Right renal pelvis (tissue), 4 donors: ENCODE measurements around the gene TP53TG3D. TPM values are rescaled to one million over a fixed set of nuclear protein-coding genes. Genes with fewer than 3 reads are reported as not detected.
"Not testable (repeated sequence)": the region's sequence is repeated elsewhere in the genome, so short reads cannot be mapped to it uniquely, and the experiment has no call there.

Experiments
- DNase-seq, 4 donors: peaks; one replicate each; pipeline ENCODE4 v3.0.0-alpha.2; 2013; ENCODE audit warnings: low read depth in 4 of 4, low spot score in 3 of 4, missing footprints in 1 of 4
- polyA plus RNA-seq, 4 donors: library from polyadenylated mRNA; unstranded; fragments of 120-200 nt; gene quantifications; one replicate each; pipeline ENCODE4 v1.2.1, GENCODE V29; 2013; ENCODE audit not compliant: insufficient read length in 4 of 4

Gene TP53TG3D, protein sequence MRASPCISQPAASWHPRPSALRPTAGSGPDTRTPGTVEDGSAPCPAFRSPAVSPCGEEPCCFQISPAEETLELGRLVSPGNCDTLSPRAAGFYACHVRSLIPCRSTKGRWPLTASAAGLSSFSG
- 1 to 10 TPM in 1 of 4 donors, under 1 TPM in 2, not detected in 1; 0.28 to 1.2 (median 0.42) TPM for polyA plus RNA-seq

DNA sequence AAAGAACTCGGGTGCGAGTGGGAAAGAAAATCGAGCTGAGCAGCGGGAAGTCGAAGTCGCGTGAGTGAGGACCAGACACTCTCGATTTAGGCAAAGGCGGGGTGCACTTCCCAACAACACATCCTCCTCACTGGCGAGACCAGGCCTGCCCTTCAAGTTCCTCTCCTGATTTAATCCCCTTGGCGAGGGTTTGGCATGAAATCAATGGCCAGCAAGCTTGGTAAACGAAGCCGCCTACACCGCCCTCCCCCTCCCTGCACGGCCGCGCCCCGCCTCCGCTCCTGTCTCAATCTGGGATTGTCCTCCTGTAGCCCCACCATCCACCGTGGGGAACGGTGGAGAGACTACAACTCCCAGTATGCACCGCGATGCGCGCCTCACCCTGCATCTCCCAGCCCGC lies at the start of gene TP53TG3D:
TSS of gene TP53TG3D (plus strand) at position 301 of the 400 bp plus-strand sequence. CDS start at position 369, 68 bp downstream.
- not testable (repeated sequence) for DNase-seq

DNA sequence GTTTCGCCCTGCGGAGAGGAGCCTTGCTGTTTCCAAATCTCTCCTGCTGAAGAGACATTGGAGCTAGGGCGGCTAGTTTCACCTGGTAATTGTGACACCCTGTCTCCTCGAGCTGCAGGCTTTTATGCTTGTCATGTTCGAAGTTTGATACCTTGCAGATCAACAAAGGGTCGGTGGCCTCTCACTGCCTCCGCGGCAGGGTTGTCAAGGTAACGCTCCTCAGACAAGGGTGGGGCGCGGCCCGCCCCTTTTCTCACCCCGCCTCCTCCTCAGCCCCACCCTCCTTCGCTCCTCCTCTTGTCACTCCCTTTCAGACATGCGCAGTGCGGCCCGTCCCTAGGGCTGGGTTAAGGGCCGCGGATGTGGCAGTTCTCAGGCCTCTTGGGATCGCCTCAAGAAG lies 421 bp downstream of the TP53TG3D start:
- not testable (repeated sequence) for DNase-seq

DNA sequence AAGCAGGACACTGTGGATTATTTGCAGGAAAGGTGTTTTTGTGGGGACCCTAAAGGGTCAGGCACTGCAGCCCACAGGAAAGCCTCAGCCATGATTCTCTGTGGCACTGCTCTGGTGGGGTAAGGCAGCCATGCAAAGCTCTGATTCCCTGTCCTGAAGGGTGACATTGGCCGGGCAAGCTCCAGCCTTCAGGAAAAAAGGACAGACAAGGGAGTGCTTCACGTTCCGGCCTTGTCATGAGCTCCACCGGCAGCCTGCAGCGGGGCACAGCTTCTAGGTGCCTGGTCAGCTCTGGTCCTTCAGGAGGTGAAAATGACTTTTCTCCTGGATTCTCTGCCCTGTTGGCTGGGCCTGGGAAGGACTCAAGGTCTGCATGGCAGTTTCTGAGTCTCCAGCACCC lies 8.4 kb downstream of the TP53TG3D start:
- not testable (repeated sequence) for DNase-seq

DNA sequence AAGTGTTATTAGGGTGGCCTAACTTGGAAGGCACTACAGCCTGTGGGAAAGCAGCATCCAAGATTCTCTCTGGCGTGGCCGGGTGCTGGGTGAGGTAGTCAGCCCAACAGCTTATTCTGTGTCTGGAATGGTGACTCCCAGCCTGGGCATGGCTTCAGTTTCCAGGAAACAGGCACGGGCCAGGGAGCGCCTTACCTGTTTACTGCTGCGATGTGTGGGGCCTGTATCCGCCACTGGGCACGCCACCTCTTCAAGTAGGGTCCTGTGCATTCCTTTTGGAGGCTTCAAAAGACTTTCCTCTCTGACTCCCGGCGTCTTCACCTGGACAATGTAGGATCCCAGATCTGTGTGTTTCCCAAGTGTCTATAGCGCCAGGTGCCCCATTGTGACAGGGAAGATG lies 10.5 kb downstream of the TP53TG3D start:
- DNase-seq, result not testable (repeated sequence)

DNA sequence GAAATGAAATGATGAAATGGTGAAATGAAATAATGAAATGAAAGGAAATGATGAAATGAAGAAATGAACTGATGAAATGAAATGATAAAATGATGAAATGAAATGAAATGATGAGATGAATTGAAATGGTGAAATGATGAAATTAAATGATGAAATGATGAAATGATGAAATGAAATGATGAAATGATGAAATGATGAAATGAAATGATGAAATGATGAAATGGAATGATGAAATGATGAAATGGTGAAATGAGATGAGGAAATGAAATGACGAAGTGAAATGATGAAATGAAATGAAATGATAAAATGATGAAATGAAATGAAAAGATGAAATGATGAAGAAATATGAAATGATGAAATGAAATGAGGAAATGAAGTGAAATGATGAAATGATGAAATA lies 28.8 kb downstream of the TP53TG3D start:
- DNase-seq, result not testable (repeated sequence)

DNA sequence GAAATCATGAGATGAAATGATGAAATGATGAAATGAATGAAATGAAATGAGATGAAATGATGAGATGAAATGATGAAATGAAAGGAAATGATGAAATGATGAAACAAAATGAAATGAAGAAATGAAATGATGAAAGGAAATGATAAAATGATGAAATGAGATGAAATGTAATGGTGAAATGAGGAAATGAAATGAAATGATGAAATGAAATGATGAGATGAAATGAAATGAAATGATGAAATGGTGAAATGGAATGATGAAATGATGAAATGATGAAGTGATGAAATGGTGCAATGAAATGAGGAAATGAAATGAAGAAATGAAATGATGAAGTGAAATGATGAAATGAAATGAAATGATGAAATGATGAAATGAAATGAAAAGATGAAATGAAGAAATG lies 29.9 kb downstream of the TP53TG3D start:
- not testable (repeated sequence) for DNase-seq

DNA sequence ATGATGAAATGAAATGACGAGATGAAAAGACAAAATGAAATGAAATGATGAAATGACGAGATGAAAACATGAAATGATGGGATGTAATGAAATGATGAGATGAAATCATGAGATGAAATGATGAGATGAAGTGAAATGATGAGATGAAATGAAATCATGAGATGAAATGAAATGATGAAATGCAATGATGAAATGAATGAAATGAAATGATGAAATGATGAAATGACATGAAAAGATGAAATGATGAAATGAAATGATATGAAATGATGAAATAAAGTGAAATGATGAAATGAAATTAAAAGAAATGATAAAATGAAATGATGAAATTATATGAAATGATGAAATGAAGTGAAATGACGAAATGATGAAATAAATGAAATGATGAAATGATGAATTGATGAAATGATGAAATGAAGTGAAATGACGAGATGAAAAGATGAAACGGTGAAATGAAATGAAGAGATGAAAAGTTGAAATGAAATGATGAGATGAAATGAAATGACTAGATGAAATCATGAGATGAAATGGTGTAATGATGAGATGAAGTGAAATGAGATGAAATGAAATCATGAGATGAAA lies 30.9 kb downstream of the TP53TG3D start:
- not testable (repeated sequence) for DNase-seq

DNA sequence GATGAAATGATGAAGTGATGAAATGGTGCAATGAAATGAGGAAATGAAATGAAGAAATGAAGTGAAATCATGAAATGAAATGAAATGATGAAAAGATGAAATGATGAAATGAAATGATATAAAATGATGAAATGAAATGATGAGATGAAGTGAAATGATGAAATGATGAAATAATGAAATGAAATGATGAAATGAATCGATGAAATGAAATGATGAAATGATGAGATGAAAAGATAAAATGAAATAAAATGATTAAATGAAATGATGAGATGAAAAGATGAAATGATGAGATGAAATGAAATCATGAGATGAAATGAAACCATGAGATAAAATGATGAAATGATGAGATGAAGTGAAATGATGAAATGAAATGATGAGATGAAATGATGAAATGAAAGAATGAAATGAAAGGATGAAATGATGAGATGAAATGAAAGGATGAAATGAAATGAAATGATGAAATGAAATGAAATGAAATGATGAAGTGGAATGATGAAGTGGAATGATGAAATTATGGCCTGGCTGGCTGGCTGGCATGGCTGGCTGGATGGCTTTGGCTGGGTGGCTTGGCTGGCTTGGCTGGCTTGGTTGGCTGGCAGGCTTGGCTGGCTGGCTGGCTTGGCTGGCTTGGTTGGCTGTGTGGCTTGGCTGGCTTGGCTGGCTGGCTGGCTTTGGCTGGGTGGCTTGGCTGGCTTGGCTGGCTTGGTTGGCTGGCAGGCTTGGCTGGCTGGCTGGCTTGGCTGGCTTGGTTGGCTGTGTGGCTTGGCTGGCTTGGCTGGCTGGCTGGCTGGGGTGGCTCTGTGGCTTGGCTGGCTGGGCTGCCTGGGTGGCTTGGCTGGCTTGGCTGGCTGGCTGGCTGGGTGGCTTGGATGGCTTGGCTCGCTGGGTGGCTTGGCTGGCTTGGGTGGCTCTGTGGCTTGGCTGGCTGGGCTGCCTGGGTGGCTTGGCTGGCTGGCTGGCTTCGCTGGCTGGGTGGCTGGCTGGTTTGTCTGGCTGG lies 32.0 kb downstream of the TP53TG3D start:
- DNase-seq, result not testable (repeated sequence)

DNA sequence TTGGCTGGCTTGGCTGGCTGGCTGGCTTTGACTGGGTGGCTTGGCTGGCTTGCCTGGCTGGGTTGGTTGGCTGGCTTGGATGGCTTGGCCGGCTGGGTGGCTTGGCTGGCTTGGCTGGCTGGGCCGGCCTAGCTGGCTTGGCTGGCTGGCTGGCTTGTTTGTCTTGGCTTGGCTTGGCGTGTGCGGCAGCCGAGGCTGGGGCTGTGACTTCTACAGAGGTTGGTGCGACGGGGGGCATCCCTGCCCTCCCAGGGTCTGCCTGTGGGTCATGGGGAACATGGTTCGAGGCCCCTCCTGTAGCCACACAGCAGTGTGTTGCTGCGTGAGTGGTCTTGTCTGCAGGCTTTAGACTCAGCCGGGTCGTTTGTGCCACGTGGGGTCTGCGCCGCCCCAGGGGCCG lies 33.1 kb downstream of the TP53TG3D start:
- not testable (repeated sequence) for DNase-seq

DNA sequence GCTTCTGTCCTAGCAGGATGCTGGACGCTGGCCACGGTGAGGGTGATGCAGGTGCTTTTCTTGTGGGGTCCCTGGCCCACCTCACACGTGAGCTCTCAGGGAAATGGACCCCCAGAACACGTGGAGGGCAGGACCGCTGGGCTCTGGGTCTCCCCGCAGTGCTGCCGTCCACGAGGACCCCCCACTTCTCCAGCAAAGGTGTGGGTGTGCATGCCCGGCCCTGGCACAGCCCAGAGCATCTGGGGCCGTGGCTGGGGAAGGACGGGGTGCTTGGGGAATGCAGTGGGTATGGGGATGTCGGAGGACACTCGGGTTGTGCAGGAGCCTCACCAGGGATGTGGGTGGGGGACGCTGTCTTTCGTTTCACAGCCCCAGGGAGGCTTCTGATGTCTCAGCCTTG lies 34.7 kb downstream of the TP53TG3D start:
- DNase-seq, result not testable (repeated sequence)

DNA sequence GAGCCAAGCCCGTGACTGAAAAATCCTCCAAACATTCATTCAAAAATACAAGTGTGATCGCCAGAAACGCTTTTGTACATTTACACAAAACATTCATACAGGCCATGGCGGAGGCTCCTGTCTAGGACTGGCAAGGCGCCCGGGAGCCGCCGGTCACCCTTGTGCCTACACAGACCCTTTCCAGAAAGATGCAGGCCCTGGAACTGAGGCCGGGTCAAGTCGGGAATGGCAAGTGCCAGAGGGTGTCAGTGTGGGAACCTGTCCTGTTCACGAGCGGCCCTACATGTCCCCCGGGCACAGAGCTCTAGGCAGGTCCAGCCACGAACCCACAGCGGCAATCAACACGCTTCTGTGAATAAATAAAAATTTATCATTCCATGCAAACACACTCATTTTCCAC lies 36.1 kb downstream of the TP53TG3D start:
- DNase-seq, result not testable (repeated sequence)

DNA sequence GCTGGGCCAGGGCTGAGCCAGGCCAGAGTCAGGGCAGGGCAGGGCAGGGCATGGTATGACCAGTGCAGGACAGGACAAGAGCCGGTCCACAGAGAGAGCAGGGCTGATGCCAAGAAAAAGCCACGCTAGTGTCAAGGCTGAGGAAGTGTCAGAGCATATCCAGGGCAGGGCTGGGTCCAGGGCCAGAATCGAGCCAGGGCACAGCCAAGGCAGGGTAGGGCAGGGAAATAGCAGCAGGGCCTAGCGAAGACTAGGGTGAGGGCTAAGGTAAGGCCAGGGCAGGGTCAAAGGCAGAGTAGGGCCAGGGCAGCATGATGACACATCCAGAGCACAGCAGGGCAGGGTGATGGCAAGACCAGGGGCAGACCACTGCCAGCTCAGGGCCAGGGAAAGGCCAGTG lies 49.7 kb downstream of the TP53TG3D start:
- not testable (repeated sequence) for DNase-seq
